SU-DHL-6 (cell line): ENCODE measurements around the gene DAPK1.

Source experiments
- H2AFZ ChIP-seq: fragments of 200-600 bp; sonication (generic); 2 replicates; pipeline ENCODE4 v1.6.1; 2014; ENCODE audit warnings: low read depth, mild to moderate bottlenecking, moderate library complexity, mixed read lengths, antibody characterized with exemption, low read length; ENCODE audit not compliant: severe bottlenecking
- H3F3A ChIP-seq: fragments of 200-600 bp; shearing (Covaris generic); 2 replicates; pipeline ENCODE4 v1.6.0; 2016; ENCODE audit warnings: antibody characterized with exemption, mild to moderate bottlenecking; ENCODE audit not compliant: insufficient read depth
- H3K27ac ChIP-seq: fragments of 200-600 bp; sonication (generic); 2 replicates; pipeline ENCODE4 v1.5.1; 2016; ENCODE audit warnings: low read depth, mild to moderate bottlenecking, low read length, moderate library complexity, mixed read lengths
- H3K27me3 ChIP-seq: fragments of 200-600 bp; sonication (generic), shearing (Covaris generic); 2 replicates; pipeline ENCODE4 v1.6.0; 2014; ENCODE audit warnings: mild to moderate bottlenecking, low read length
- H3K36me3 ChIP-seq: fragments of 200-600 bp; sonication (generic); 2 replicates; pipeline ENCODE4 v1.6.1; 2014; ENCODE audit warnings: mild to moderate bottlenecking, low read length, mixed read lengths
- H3K4me2 ChIP-seq: fragments of 300-600, 200-600 bp; shearing (Covaris generic), sonication (generic); 2 replicates; pipeline ENCODE4 v1.6.0; 2014; ENCODE audit warnings: low read length, low read depth, mild to moderate bottlenecking; ENCODE audit not compliant: poor library complexity, severe bottlenecking
- H3K4me3 ChIP-seq: fragments of 200-600 bp; sonication (generic); 2 replicates; pipeline ENCODE4 v1.5.1; 2014; ENCODE audit warnings: antibody characterized with exemption, low read length, mild to moderate bottlenecking, mixed read lengths; ENCODE audit not compliant: insufficient read depth, poor library complexity, severe bottlenecking
- H3K79me2 ChIP-seq: fragments of 200-600 bp; sonication (generic); 2 replicates; pipeline ENCODE4 v1.6.1; 2014; ENCODE audit warnings: mild to moderate bottlenecking, low read length, moderate library complexity; ENCODE audit not compliant: insufficient read depth
- H3K9ac ChIP-seq: fragments of 200-600 bp; sonication (generic); 2 replicates; pipeline ENCODE4 v1.7.0; 2014; ENCODE audit warnings: mild to moderate bottlenecking, low read length
- H3K9me2 ChIP-seq: fragments of 200-600 bp; sonication (generic); replicated peaks from 2 replicates; pipeline ENCODE4 v1.6.1; 2014; ENCODE audit warnings: low read length; ENCODE audit not compliant: insufficient read depth
- H3K9me3 ChIP-seq: fragments of 200-600 bp; sonication (generic); 2 replicates; pipeline ENCODE4 v1.6.1; 2014; ENCODE audit warnings: low read length, mixed read lengths; ENCODE audit not compliant: insufficient read depth
- H4K20me1 ChIP-seq: fragments of 200-600 bp; sonication (generic); 2 replicates; pipeline ENCODE4 v1.6.1; 2014; ENCODE audit warnings: low read depth, mild to moderate bottlenecking, antibody characterized with exemption, low read length, moderate library complexity, mixed read lengths
- CTCF ChIP-seq: fragments of 200-600 bp; sonication (generic); IDR thresholded peaks from one replicate; pipeline ENCODE4 v1.5.1; 2017; ENCODE audit warnings: antibody characterized with exemption, mild to moderate bottlenecking, low read length, moderate library complexity; ENCODE audit not compliant: insufficient read depth, poor library complexity, severe bottlenecking
- EZH2phosphoT487 ChIP-seq: fragments of 200-600 bp; sonication (generic), shearing (Covaris generic); conservative IDR thresholded peaks from 2 replicates; pipeline ENCODE4 v1.6.1; 2018; ENCODE audit warnings: mild to moderate bottlenecking, antibody characterized with exemption, low read length, moderate library complexity, mixed read lengths

DAPK1 gene

GRCh38 chr9:87594662-87595061, 97.0 kb downstream of the DAPK1 start:
- Histone ChIP-seq H3K9me3 (no peaks in the 10 kb centered on the region), H4K20me1 (no peaks in the 10 kb centered on the region), H3K27me3 (no peaks in the 10 kb centered on the region), H3K9ac (no peak overlapping the region), H2AFZ (no peak overlapping the region), H3K79me2 (no peaks in the 10 kb centered on the region), H3K9me2 (no peaks in the 10 kb centered on the region), H3K36me3 (no peaks in the 10 kb centered on the region), H3K4me2 (no peak overlapping the region), H3K4me3 (no peak overlapping the region), H3K27ac (no peak overlapping the region), H3F3A (no peaks in the 10 kb centered on the region)
- TF ChIP-seq EZH2phosphoT487 = no peak
- no peak for TF ChIP-seq CTCF

GRCh38 chr9:87595610-87596009, 97.9 kb downstream of the DAPK1 start:
- Histone ChIP-seq H2AFZ (no peak overlapping the region), H4K20me1 (no peaks in the 10 kb centered on the region), H3K36me3 (no peaks in the 10 kb centered on the region), H3K9me3 (no peaks in the 10 kb centered on the region), H3K27ac (no peak overlapping the region), H3K9ac (no peak overlapping the region), H3K4me2 (no peak overlapping the region), H3K4me3 (no peak overlapping the region), H3K79me2 (no peaks in the 10 kb centered on the region), H3F3A (no peaks in the 10 kb centered on the region), H3K27me3 (no peaks in the 10 kb centered on the region), H3K9me2 (no peaks in the 10 kb centered on the region)
- TF ChIP-seq CTCF (no peak), EZH2phosphoT487 (no peak)

GRCh38 chr9:87596862-87597261, 99.2 kb downstream of the DAPK1 start:
- Histone ChIP-seq H3K4me3 (no peak overlapping the region), H2AFZ (no peak overlapping the region), H3F3A (no peaks in the 10 kb centered on the region), H3K9me3 (no peaks in the 10 kb centered on the region), H3K27ac (no peak overlapping the region), H3K9ac (no peak overlapping the region), H3K79me2 (no peaks in the 10 kb centered on the region), H3K27me3 (no peaks in the 10 kb centered on the region), H3K36me3 (no peaks in the 10 kb centered on the region), H4K20me1 (no peaks in the 10 kb centered on the region), H3K4me2 (no peak overlapping the region), H3K9me2 (no peaks in the 10 kb centered on the region)
- TF ChIP-seq CTCF = no peak
- no peak for TF ChIP-seq EZH2phosphoT487
